Glutamatergic neuron (in vitro differentiated cells): ENCODE measurements around the gene ONECUT2. TPM values are rescaled to one million over a fixed set of nuclear protein-coding genes. Genes with fewer than 3 reads are reported as not detected.
A peak's percentile ranks its signal among the peaks of the same experiment; 100 is the strongest.

ENCODE experiments used
- DNase-seq: peaks from one replicate; pipeline ENCODE4 v3.0.0; 2022
- H3K27ac Mint-ChIP-seq: one replicate; pipeline ENCODE4 v1.8.0; 2020; ENCODE audit warnings: mild to moderate bottlenecking, mixed read lengths, inconsistent platforms; ENCODE audit not compliant: unreplicated experiment
- H3K27me3 Mint-ChIP-seq: one replicate; pipeline ENCODE4 v1.8.0; 2020; ENCODE audit warnings: mild to moderate bottlenecking, moderate library complexity, mixed read lengths, inconsistent platforms; ENCODE audit not compliant: unreplicated experiment
- H3K36me3 Mint-ChIP-seq: one replicate; pipeline ENCODE4 v1.8.0; 2020; ENCODE audit warnings: mild to moderate bottlenecking, mixed read lengths, inconsistent platforms; ENCODE audit not compliant: unreplicated experiment
- H3K4me1 Mint-ChIP-seq: one replicate; pipeline ENCODE4 v1.8.0; 2020; ENCODE audit warnings: mild to moderate bottlenecking, low read depth, mixed read lengths, inconsistent platforms; ENCODE audit not compliant: unreplicated experiment
- H3K4me3 Mint-ChIP-seq: one replicate; pipeline ENCODE4 v1.8.0; 2020; ENCODE audit warnings: mild to moderate bottlenecking, mixed read lengths, inconsistent platforms; ENCODE audit not compliant: unreplicated experiment
- H3K9me3 Mint-ChIP-seq: one replicate; pipeline ENCODE4 v1.8.0; 2020; ENCODE audit warnings: mild to moderate bottlenecking, moderate library complexity, mixed read lengths, inconsistent platforms; ENCODE audit not compliant: unreplicated experiment
- CTCF ChIP-seq: fragments of 200-600 bp; sonication (generic); IDR thresholded peaks from one replicate; pipeline ENCODE4 v1.5.0; 2021; ENCODE audit not compliant: partially characterized antibody, unreplicated experiment
- total RNA-seq: library from RNA; stranded (reverse); fragmentation: NEBNext Ultra II Directional; extraction: Animal tissue kit (Norgen Biotek cat#: 25700); gene quantifications from one replicate; pipeline ENCODE4 v1.2.1, GENCODE V29; 2021; ENCODE audit not compliant: unreplicated experiment

Gene ONECUT2
- total RNA-seq, 1 donor from 2014 or later = 230 TPM

GRCh38 chr18:57527556-57528229 is 92.5 kb downstream of the ONECUT2 start:
- Mint-ChIP-seq H3K36me3 (peaks cover 18% of the 10 kb centered on the region), H3K9me3 (peaks cover 29% of the 10 kb centered on the region), H3K27ac (peak overlapping the region; percentile 93), H3K4me3 (peak overlapping the region; percentile 39), H3K4me1 (peaks cover 60% of the 10 kb centered on the region), H3K27me3 (peaks cover 24% of the 10 kb centered on the region)
- TF ChIP-seq CTCF = no peak
- peak; percentile 45 for DNase-seq

- no peak for DNase-seq
- Mint-ChIP-seq H3K4me1 (peaks cover 59% of the 10 kb centered on the region), H3K27me3 (peaks cover 21% of the 10 kb centered on the region), H3K27ac (no peak overlapping the region), H3K4me3 (no peak overlapping the region), H3K36me3 (peaks cover 17% of the 10 kb centered on the region), H3K9me3 (peaks cover 18% of the 10 kb centered on the region)
- TF ChIP-seq CTCF = no peak
Observed at GRCh38 chr18:57529151-57529550, 94.0 kb downstream of the ONECUT2 start.

- peaks cover 50% of the 10 kb centered on the region for H3K4me1 Mint-ChIP-seq
- no peak for DNase-seq
- peak overlapping the region; percentile 71 for H3K27ac Mint-ChIP-seq
- no peaks in the 10 kb centered on the region for H3K36me3 Mint-ChIP-seq
- H3K9me3 Mint-ChIP-seq = peaks cover 4% of the 10 kb centered on the region
- peaks cover 12% of the 10 kb centered on the region for H3K27me3 Mint-ChIP-seq
- no peak for TF ChIP-seq CTCF
- peak overlapping the region; percentile 71 for H3K4me3 Mint-ChIP-seq
Observed at GRCh38 chr18:57533006-57533867, 98.1 kb downstream of the ONECUT2 start.

GRCh38 chr18:57533868-57534510 is 98.8 kb downstream of the ONECUT2 start:
- peak; percentile 29 for DNase-seq
- TF ChIP-seq CTCF = no peak
- Mint-ChIP-seq H3K4me1 (peaks cover 43% of the 10 kb centered on the region), H3K4me3 (peak overlapping the region; percentile 22), H3K9me3 (peaks cover 4% of the 10 kb centered on the region), H3K36me3 (no peaks in the 10 kb centered on the region), H3K27ac (peak overlapping the region; percentile 71), H3K27me3 (peaks cover 12% of the 10 kb centered on the region)
